ENCODE results near the gene HSPG2. TPM values are rescaled to one million over a fixed set of nuclear protein-coding genes. Genes with fewer than 3 reads are reported as not detected.

Gene HSPG2
- total and polyA plus RNA-seq, 9 of the 15 experiments (the other 6 are each of a cell fraction or from before 2014, with no cell fraction given) = 0.14 to 160 (median 15.7) TPM

GRCh38 chr1:21782868-21783678 lies 154.0 kb downstream of the HSPG2 start, which contains the start of gene USP48 (continued):
- TF ChIP-seq ZBTB49 (CRISPR knock-in tag; IDR thresholded peaks at IDR 0.05; ENCODE audit: borderline replicate concordance) (no peak), BRD4 (IDR thresholded peaks at IDR 0.05) (peak; percentile 98), HMBOX1 (IDR thresholded peaks at IDR 0.05) (no peak), SRSF3 (IDR thresholded peaks at IDR 0.05; ENCODE audit: insufficient read depth, low read length) (peak; percentile 97; the same call in 1 of the 2 replicates), ARNT (IDR thresholded peaks at IDR 0.05) (peak; percentile 69 to 84; a peak in 3 of 4 replicates), SPI1 (IDR thresholded peaks at IDR 0.05; ENCODE audit: borderline replicate concordance, low read depth, low read length) (0 out of 2 replicates have a peak, but pooled peaks have one; percentile 23), BRD9 (IDR thresholded peaks at IDR 0.05; ENCODE audit: low read depth, partially characterized antibody) (peak; percentile 83), SAP30 (IDR thresholded peaks at IDR 0.05; ENCODE audit: borderline replicate concordance, insufficient read depth, low read depth, low read length, poor library complexity, severe bottlenecking) (no peak), CTBP1 (IDR thresholded peaks at IDR 0.05; ENCODE audit: borderline replicate concordance) (peak; percentile 99), ZNF311 (CRISPR knock-in tag; IDR thresholded peaks at IDR 0.05) (no peak), ZBED1 (IDR thresholded peaks at IDR 0.05) (peak; percentile 75), RBBP5 (IDR thresholded peaks at IDR 0.05; ENCODE audit: borderline replicate concordance, insufficient read depth, low read length, poor library complexity, severe bottlenecking) (peak; percentile 97), SP1 (CRISPR knock-in tag; IDR thresholded peaks at IDR 0.05) (no peak), RB1 (IDR thresholded peaks at IDR 0.05; ENCODE audit: low read depth) (peak; percentile 93), MEF2D (tag; conservative IDR thresholded peaks at IDR 0.05; ENCODE audit: low read depth) (peak; percentile 89), E2F1 (CRISPR knock-in tag; IDR thresholded peaks at IDR 0.05) (peak; percentile 97), CEBPZ (IDR thresholded peaks at IDR 0.05; ENCODE audit: borderline replicate concordance, low read depth, low read length) (no peak), ZNF124 (CRISPR knock-in tag; IDR thresholded peaks at IDR 0.05) (0 out of 2 replicates have a peak, but pooled peaks have one; percentile 21), POU5F1 (IDR thresholded peaks at IDR 0.05; ENCODE audit: borderline replicate concordance, low read depth, low read length, partially characterized antibody) (no peak)
